PFSK-1 (cell line): ENCODE results near the gene EPHB4.

Experiments
- FOXP2 ChIP-seq: optimal IDR thresholded peaks from 2 replicates; pipeline ENCODE3; 2011; ENCODE audit warnings: borderline replicate concordance, control low read depth, inconsistent platforms; ENCODE audit not compliant: insufficient read depth; ENCODE audit errors: extremely low read length, extremely low read depth
- POLR2AphosphoS5 ChIP-seq: IDR thresholded peaks from 2 replicates; pipeline ENCODE4 v1.6.1; 2012; ENCODE audit warnings: low read depth, mild to moderate bottlenecking, control low read depth, low read length, moderate library complexity
- REST ChIP-seq, 2 experiments: IDR thresholded peaks; 2 replicates each; pipeline versions ENCODE4 v1.6.1 to v1.8.0; 2011 to 2012; ENCODE audit warnings: low read depth in 2 of 2, low read length in 2 of 2, control low read depth in 1 of 2, inconsistent platforms in 1 of 2, mild to moderate bottlenecking in 1 of 2, moderate library complexity in 1 of 2; ENCODE audit not compliant: insufficient read depth in 1 of 2
- SIN3A ChIP-seq: IDR thresholded peaks from 2 replicates; pipeline ENCODE4 v1.6.1; 2012; ENCODE audit warnings: mild to moderate bottlenecking, low read length, moderate library complexity, borderline replicate concordance; ENCODE audit not compliant: insufficient read depth
- TAF1 ChIP-seq: IDR thresholded peaks from 2 replicates; pipeline ENCODE4 v1.6.1; 2012; ENCODE audit warnings: low read length, control low read depth, borderline replicate concordance; ENCODE audit not compliant: insufficient read depth

Gene EPHB4

GRCh38 chr7:100786323-100786722 lies 41.0 kb downstream of the EPHB4 start:
- TF ChIP-seq TAF1 (no peak), FOXP2 (no peak), REST (IDR thresholded peaks at IDR 0.05; ENCODE audit: insufficient read depth in 1 of 2, low read depth in 2 of 2, low read length in 2 of 2) (no peak), POLR2AphosphoS5 (no peak), SIN3A (no peak)

- TF ChIP-seq REST (IDR thresholded peaks at IDR 0.05; ENCODE audit: insufficient read depth in 1 of 2, low read depth in 2 of 2, low read length in 2 of 2) (no peak), TAF1 (no peak), FOXP2 (no peak), SIN3A (no peak), POLR2AphosphoS5 (no peak)
These were observed 41.4 kb downstream of the EPHB4 start for GRCh38 chr7:100785878-100786277.

- TF ChIP-seq POLR2AphosphoS5 (no peak), REST (IDR thresholded peaks at IDR 0.05; ENCODE audit: insufficient read depth in 1 of 2, low read depth in 2 of 2, low read length in 2 of 2) (no peak), SIN3A (no peak), FOXP2 (no peak), TAF1 (no peak)
These were observed 43.5 kb downstream of the EPHB4 start for GRCh38 chr7:100783804-100784203.

- TF ChIP-seq POLR2AphosphoS5, result no peak
- TF ChIP-seq FOXP2, result no peak
- TF ChIP-seq REST (IDR thresholded peaks at IDR 0.05; ENCODE audit: insufficient read depth in 1 of 2, low read depth in 2 of 2, low read length in 2 of 2), result no peak
- TF ChIP-seq TAF1, result no peak
- no peak for TF ChIP-seq SIN3A
These were observed 46.1 kb downstream of the EPHB4 start for GRCh38 chr7:100781255-100781654.

- no peak for TF ChIP-seq TAF1
- no peak for TF ChIP-seq POLR2AphosphoS5
- no peak for TF ChIP-seq FOXP2
- no peak for TF ChIP-seq REST (IDR thresholded peaks at IDR 0.05; ENCODE audit: insufficient read depth in 1 of 2, low read depth in 2 of 2, low read length in 2 of 2)
- TF ChIP-seq SIN3A, result no peak
These were observed 48.0 kb downstream of the EPHB4 start for GRCh38 chr7:100779359-100779758.
